GM21619 (cell line): ENCODE results near the gene TMEM144.

Experiments used
- ATAC-seq: cut with Tn5 transposase; IDR thresholded peaks from one replicate; pipeline ENCODE4 v1.9.1; 2021; ENCODE audit not compliant: unreplicated experiment

Gene TMEM144

DNA sequence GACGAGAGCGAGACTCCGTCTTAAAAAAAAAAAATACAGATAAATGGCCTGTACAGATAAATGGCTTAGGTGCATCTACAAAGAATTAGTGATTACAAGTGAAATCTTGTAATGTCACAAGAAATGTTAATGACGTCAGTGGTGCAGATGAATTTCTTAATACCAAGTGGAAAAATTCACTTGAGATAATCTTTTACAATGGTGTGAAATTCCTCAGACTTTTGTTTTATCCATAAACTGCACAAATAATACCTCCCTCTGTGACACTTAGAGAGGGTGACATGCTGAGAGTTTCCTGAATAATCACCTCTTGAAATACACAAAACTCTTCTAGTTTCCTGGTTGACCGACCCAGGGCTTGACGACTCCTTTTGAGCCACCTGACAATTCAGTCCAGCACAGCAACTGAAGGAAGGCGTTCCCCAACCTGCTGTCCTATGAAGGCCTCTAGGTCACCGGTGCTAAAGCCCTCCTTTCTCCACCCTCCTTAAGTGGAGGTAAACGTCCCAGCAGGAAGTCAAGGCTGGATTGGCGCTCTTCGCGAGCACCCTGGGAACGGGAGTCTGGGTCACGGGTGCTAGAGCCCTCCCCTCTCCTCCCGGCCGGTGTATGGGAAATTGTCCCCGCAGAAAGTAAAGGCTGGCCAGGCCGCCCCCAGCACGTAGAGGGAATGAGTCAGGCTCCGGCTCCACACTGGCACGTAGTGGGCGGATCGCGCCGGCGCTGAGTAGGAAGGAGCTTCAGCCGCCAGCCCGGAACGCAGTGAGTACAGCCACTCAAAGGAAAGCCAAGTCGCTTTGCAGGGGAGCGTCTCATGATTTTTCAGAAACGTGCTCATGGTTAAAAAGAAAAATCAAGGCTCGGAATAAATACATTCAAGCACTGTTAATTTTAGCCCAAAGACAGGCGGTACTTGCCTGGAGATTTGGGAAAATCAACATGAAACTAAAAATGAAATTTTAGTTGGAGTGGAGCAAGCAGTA, at the start of gene TMEM144:
TSS of gene TMEM144 (plus strand) at position 662 of the 983 bp plus-strand sequence. CDS start 2,182 bp downstream, outside the sequence.
- peak; percentile 91 for ATAC-seq

DNA sequence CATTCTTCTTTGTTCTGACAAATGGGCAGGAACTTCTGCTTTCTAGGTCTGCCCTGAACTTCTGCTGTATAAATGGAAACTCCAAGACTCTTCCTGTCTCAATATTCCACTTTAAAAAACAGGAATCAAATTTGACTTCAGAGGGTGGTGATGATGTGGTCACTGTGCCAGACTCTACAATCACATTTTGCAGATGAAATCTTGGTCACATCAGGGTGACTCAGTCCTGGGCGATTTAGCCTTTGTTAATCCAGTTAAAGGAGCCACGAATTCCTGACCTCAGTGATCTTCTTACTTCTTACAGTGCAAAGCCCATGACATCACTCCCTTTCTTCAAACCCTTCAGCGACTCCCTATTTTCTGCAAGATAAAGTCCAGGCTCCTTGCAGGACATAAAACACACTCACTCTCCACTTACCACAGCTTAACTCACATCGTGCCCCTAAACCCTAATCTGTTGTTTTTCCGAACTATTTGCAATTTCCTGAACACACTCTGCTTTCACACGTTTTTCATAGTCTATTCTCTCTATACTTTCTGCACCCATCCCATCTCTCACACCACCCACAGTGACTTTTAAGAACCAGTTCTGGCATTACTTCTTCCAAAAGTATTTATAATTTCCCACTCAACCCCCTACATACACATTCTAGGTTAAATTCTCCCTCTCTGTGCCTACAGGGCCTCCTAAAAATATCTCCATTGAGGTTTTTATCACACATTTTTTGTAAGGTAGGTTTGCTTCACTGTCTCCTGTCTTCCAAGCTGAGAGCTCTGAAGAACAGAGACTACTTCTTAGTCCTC, 48.5 kb upstream of the TMEM144 start:
- ATAC-seq: no peak

DNA sequence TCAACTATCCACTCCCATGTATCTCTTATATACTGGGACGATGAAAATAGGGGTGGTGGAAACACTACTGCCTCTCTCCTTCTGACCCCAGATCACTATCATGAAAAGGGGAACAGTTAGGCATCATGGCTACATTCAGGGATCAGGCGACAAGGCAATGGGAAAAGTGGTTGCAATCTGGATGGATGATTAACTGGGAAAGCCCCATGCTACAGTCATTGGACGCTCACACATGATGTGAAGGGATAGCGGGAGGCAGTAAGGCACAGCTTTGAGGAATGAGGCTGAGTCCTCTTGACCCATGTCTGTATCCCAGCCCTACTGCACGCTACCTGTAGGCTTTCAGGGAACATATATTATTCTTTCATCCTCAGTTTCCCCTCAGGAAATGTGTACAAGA, 47.7 kb upstream of the TMEM144 start:
- ATAC-seq: no peak

DNA sequence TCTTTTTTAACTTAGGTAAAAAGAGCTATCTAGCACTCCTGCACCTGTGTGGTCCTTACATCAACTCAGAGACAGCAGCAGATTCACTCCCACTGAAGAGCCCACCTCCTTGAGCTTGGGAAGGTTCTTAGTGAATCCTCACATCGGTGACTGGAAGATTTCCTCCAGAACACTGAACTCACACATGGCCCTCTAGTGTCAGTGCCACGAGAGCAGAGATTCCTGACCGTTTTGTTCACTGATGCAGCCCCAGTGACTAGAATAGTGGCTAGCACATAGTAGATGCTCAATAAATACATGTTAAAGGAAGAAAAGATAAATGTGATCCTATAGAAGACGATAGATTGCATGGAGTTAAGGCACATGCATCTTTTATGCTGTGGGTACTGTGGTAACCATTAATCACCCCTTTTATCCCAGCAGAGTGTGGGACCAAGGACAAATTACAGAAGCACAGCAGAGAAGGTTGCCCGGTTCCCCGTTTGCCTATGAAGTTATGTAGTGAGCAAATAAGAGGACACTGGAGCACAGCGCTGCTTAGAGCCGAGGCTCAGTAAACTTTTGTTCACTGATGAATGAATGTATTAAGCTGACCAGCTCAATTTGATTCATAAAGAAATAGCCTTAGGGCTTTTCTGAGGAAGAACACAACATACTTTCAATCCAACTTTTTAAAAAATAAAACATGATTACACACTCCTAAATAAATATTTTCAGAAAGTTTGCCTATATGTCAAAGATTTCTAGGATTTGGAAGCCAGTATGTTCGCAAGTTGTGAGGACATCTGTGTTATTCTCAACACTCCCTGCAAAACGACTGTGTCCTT, 46.1 kb upstream of the TMEM144 start:
- ATAC-seq: no peak

DNA sequence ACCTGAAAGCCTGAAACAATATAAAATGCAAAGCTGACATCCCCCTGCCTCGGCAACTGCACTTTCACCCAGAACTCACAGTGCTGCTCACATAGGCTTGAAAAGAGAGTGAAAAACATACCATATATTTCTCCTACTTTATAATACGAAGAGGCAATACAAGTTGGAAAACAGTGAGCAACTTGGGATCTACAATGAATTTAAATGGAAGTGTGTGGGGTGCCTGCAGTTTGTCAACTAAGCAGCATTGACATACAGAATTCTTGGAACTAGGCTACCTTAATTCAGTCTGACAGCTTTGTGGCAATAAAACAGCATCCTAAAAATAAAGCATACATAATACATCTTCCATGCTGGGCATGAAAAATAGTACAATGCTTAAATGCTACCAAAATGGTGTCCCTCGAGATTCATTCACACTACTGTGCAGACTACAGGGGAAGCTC, 45.5 kb upstream of the TMEM144 start:
- no peak for ATAC-seq

DNA sequence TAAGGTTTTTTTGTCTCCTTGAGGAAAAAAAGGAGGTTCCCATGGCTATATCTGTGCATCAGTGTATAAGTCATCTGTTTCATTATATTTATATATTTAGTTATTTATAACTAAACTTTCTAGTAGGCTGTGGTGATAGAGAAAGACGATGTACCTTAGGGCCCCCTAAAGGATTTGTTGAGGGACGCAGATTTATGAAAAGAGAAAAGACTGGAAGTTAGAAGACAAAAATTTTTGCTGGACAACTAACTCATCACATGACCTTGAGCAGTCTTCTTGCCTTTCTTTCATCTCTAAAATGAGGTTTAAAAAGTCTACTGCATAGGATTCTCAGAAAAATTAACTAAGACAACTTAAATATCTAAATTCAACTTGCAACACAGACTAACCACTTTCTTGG, 43.6 kb upstream of the TMEM144 start:
- ATAC-seq: no peak

DNA sequence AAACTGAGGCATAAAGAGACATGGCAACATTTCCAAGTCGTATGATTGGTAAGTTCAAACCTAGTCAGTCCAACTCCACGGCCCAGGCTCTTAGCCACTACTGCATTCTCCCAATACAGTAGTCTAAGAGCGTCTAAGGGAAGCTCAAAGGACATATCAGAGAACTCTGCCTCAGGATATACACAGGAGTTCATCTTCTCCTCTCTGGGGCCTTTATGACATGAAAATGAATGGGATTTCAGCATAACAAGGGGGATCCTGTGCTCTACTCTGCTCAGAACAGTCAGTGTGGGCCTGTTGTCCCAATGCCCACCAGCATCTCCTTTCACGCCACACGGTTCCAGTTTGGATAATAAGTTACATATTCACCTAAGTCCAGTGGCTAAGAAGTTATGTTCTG, 41.7 kb upstream of the TMEM144 start:
- ATAC-seq: no peak

DNA sequence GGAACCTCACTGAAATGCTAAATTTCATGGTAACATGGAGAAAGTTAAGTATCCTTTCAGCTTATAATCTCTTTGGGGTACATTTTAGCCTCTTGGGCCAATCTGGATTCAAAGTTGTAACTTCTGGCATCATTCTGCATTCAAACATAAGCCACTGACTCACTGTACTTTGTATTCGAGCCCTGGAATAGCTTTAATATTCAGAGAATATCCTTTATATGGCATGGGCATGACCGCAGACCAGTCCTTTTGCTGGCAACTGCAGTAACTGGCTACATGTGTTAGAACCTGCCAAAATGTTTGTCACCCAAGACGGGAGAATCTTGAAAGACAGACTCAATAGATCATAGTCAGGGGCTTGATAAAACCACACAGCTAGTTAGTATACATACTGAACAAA, 40.8 kb upstream of the TMEM144 start:
- ATAC-seq: no peak

DNA sequence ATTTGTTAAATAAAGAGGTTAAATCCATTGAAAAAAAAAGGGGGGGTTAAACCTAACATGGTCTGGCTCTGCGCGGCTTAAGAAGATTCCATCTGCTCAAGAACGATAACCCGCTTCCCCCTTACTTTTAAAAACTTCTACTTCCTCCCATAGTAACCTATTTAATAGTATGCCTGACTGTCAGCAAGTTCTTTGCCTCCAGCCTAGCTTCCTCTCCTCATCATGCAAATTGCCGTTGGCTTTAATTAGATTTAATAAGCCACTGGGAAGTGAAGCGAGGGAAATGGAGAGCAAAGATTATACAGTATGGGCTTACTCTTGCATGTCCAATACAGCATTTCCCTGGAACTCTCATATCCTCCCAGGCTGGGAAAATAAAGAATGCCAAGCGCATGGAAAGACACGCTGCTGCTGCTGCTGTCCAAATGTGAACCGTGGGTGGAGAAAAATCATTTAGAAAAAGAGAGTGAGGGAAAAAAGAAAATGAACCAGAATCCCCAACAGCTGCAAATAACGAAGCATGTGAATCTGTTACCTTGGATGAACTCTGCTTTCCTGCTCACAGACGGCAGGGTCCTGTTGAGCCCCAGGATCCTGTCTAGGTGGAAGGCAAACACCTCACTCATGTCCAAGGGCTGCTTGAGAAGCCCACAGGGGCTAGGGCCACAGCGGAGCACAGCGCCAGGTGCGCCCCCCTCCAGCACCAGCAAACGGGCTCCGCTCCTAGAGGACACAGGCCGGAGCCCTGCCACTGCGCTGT, 40.2 kb upstream of the TMEM144 start:
- ATAC-seq: no peak

DNA sequence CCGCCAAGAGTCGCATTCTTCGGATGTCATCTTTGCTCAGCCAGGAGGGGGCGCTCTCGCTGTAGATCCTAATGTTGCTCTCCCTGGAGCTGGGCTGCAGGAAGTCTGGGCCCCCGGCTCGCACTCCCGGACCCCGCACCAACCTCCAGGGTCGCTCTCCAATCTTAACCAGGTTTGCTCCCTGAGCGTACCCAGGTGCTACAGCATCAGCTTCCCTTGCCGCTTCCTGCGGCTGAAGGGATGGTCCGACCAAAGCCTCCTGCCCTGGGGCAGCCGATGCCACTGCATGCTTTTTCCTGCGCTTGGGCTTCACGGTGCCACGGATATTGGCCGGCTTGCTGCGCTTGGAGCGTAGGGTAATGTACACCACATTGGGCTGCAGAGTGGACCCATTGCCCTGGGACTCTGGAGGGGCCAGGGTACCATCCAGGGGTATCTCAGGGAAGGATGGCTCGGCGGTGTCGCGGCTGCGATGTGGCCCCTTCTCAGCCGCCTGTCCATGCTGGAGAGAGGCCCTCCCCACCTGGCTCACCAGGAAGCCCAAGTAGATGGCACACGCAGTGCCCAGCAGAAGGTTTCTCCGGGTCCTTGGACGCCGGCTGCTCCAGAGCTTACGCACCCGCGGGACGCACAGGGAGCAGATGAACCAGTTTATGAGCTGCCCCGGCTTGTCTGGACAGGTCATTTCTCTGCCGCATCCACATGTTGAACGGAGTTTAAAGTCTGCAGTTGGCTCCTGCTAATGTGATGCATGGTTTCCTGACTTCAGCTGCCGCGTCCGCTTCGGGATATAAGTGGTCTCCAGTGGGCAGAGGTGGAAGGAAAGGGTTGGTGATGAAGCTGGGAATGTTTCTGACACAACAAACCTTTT, 39.4 kb upstream of the TMEM144 start:
- no peak for ATAC-seq

DNA sequence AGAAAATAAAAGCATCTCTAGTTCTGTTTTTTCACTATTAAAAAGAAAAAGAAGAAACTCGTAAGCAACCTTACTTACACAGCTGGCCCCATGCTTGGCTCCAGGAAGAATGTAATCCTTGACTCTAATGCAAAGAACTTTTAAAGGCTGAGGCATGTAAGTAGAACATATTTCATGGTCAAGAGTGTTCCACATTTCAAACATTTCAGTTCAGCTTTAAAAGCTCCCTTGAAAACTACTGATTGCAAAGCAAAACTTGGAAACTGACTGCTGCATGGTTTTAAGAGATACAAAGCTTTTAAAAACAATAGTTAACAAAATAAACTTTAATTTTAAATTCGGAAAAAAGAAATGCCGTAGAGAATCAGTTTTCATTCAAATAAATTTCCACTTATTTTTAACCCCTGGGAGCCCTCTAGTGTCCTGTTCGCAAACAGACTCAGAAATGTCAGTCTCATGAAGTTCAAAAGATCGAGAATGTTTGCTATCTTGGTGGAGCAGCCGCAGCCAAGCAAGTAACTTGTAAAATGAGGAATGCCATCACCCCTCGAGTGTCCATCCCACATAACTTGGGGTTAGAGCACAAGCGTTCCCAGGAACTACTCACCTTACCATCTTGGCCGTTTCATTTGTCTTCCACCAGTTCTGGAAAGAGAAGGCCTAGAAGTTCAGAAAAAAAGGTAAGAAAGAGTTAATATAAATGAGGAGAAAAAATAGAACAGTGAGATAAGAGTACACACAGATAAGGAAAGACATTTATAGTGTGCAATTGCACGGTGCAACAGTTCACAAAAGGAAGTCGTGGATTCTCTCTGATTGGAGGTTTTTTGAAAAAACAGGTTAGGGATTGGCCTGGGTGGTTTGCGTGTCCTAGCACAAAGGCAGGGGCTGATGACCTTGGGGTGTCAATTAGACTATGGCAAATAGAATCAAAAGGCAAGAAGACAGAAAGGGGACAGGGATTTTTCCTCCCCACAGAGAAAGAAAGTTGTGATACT, 37.7 kb upstream of the TMEM144 start, which contains the start of gene GASK1B:
TSS of gene GASK1B (minus strand) at position 765 of the 998 bp plus-strand sequence. CDS start 1,650 bp downstream, outside the sequence.
- no peak for ATAC-seq

DNA sequence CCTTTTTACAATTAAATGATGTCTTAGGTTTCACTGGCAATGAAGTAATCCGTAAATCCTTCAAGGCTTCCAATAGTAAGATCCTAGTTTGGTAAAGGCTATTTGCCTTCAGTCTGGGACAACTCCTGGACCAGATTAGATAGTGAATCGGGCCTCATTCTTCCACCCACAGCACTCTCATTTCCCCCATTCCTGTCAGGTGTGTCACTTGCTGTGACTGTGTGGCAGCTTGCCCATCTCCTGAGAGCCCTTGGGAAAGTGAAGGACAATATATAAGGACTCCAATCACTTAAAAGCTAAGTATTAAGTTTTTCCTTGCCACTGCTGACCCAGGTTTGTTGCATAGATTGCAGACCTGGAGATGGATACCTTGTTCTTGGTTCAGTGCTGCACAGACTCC, 34.2 kb upstream of the TMEM144 start:
- no peak for ATAC-seq

DNA sequence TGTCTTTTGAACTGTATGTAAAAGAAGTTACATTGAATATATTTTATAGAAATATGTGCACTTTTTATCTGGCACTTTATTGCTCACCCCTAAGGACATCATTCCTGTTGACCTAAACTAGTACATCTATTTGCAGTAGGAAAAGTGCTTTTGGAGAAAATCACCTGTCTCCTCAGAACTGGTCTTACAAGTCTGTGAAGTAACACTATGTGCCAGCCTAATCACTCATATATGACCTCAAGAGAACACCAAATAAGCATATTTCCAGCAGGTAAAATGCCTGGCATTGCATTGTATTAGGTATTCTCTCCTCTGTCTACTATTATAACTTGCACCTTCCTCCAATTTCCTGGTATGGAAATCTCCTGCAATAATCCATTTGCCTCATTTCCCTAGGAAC, 33.5 kb upstream of the TMEM144 start:
- no peak for ATAC-seq

DNA sequence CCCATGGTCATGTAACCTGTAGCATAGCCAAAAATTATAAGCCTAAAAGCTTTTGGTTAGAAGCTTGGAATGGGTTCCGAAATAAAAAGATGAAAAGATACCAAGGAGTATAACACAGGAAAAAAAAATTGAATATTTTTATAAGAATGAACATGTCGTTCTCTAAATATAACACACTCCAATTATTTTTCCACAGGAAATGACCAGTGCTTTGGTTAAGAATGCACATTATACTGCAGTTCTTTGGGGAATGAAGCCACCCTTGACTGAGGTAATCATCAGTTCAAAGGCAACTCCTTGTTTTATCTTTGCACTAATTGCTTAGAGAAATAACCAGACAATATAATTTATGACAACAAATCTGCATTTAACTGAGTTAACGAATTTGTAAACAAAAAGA, 30.8 kb upstream of the TMEM144 start:
- no peak for ATAC-seq

DNA sequence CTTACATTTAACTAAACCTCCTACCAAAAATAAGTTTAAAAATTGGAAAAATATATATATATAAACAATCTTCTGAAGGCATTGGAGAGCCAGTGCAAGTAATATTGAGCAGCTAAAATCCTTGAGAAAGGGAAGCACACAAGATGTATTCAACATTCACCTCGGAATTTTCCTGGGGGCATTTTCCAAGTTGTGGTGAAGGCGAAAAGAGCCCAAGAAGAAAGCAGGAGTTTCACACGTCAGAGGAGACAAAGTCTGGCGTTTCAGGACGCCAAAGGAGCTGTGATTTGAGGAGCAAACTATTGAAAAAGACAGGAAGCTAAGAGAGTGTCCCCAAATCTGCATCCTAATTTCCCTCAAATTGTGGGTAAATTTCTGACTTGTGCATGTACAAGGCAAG, 28.4 kb upstream of the TMEM144 start:
- ATAC-seq: no peak

DNA sequence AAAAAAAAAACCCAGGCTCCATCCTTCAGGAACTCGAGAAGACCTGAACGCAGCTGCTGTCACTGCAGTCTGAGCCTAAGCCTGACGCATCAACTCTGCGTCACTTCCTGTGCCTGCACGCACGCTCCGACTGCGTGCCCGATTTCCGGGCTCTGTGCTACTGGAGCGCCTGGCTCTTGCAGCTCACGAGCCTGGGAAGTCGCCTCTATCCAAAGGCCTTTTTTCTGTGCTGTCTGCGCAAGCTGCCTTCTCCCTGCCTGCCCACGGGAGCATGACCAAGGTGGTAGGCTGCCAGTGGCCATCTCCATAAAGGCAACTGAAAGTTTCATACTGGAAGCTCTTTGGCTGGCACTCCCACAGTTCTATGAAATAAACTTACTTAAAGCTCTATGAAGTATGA, 27.6 kb upstream of the TMEM144 start:
- no peak for ATAC-seq

DNA sequence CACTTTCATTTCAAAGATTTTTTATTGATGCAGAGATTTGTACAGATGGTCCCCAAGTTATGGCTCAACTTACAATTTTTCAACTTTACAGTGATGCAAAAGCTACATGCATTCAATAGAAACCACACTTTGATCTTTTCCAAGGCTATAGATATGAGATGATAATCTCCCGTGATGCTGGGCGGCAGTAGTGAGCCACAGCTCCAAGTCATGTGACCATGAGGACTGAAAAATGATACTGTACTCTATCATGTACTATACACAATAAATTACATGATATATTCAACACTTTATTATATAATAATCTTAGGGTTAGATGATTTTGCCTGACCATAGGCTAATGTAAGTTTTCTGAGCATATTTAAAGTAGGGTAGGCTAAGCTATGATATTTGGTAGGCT, 23.5 kb upstream of the TMEM144 start:
- ATAC-seq: no peak

DNA sequence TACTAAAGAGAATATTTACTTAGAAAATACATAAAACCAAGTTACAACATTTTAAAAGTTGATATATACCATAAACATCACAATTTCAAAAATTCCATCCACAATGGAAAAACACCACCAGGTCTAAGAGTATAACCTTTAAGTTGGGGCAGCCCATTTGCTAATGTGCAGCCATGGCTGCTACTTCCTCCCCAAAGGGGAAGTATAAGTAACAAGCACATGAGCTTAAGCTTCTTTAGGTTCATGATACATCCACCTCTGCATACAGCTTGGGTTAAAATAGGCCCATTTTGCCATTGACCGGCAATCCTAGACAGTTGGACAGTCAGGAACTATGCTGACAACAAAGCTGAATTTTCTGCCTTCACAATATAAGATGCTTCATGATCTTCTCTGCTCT, 20.9 kb upstream of the TMEM144 start:
- ATAC-seq: no peak
